Endothelial cell of umbilical vein (primary cell): ENCODE measurements around the gene MIPEP. TPM values are rescaled to one million over a fixed set of nuclear protein-coding genes. Genes with fewer than 3 reads are reported as not detected.
"Not testable (repeated sequence)": the region's sequence is repeated elsewhere in the genome, so short reads cannot be mapped to it uniquely, and the experiment has no call there.

Experiments
- BruUV-seq: library from RNA; stranded (reverse); fragments of 400-500 nt; replicated peaks from 2 replicates; lab custom pipeline; 2021; lab: Mats Ljungman, UMichigan
- CTCF ChIA-PET: fragments of 300-600, 350-600 bp; sonication (Branson Sonifier 250); formaldehyde crosslinking; loops from one replicate; lab custom pipeline; 2021; ENCODE audit warnings: antibody characterized with exemption, inconsistent platforms; lab: Charles Lee
- POLR2A ChIA-PET: fragments of 300-600, 350-600 bp; sonication (Branson Sonifier 250); formaldehyde crosslinking; loops from one replicate; lab custom pipeline; 2021; ENCODE audit warnings: antibody characterized with exemption, inconsistent platforms; lab: Charles Lee
- DNase-seq: peaks from one replicate; pipeline ENCODE4 v3.0.0-alpha.2; 2011; ENCODE audit warnings: low read depth, low spot score
- FAIRE-seq: peaks from 2 replicates; lab custom pipeline; 2011; peaks lifted over from hg19 to GRCh38; lab: Jason Lieb, UNC
- H2AFZ ChIP-seq: 2 replicates; pipeline ENCODE4 v1.6.0; 2012; ENCODE audit warnings: low read depth, low read length, control low read depth, inconsistent platforms
- H3K27ac ChIP-seq: 2 replicates; pipeline ENCODE4 v1.5.1; 2011; ENCODE audit warnings: low read depth, mild to moderate bottlenecking, control low read depth, low read length, moderate library complexity; ENCODE audit not compliant: insufficient read depth
- H3K27me3 ChIP-seq, 2 experiments: 2 replicates each; pipeline versions ENCODE4 v1.6.0 to v1.6.1; 2011; ENCODE audit warnings: low read length in 2 of 2, mixed read lengths in 1 of 2; ENCODE audit not compliant: control insufficient read depth in 2 of 2, insufficient read depth in 2 of 2
- H3K36me3 ChIP-seq, 2 experiments: 2 replicates in 1 of 2; 3 replicates in 1 of 2; pipeline ENCODE4 v1.5.1; 2011; ENCODE audit warnings: low read length in 2 of 2, mild to moderate bottlenecking in 1 of 2, moderate library complexity in 1 of 2; ENCODE audit not compliant: control insufficient read depth in 2 of 2, insufficient read depth in 2 of 2; ENCODE audit errors: extremely low read depth in 1 of 2
- H3K4me1 ChIP-seq: 3 replicates; pipeline ENCODE4 v1.5.1; 2011; ENCODE audit warnings: mild to moderate bottlenecking, low read length; ENCODE audit not compliant: control insufficient read depth, insufficient read depth; ENCODE audit errors: extremely low read depth
- H3K4me2 ChIP-seq: 2 replicates; pipeline ENCODE4 v1.6.1; 2011; ENCODE audit warnings: low read length, control low read depth, mixed read lengths; ENCODE audit not compliant: insufficient read depth
- H3K4me3 ChIP-seq, 3 experiments: fragments of 200-600 bp in 1 of 3; sonication (generic), shearing (Covaris generic) in 1 of 3; replicated peaks in 1 of 3; 2 replicates each; pipeline ENCODE4 v1.5.1; 2011 to 2016; ENCODE audit warnings: control low read depth in 3 of 3, low read length in 3 of 3, mild to moderate bottlenecking in 2 of 3, inconsistent platforms in 1 of 3, low read depth in 1 of 3, moderate library complexity in 1 of 3; ENCODE audit not compliant: insufficient read depth in 1 of 3
- H3K79me2 ChIP-seq: 2 replicates; pipeline ENCODE4 v1.6.0; 2012; ENCODE audit warnings: low read length, inconsistent platforms; ENCODE audit not compliant: control insufficient read depth, insufficient read depth
- H3K9ac ChIP-seq: replicated peaks from 2 replicates; pipeline ENCODE3; 2011; ENCODE audit warnings: low read length, control low read depth; ENCODE audit not compliant: insufficient read depth; ENCODE audit errors: extremely low read depth
- H3K9me1 ChIP-seq: replicated peaks from 3 replicates; pipeline ENCODE4 v1.6.0; 2011; ENCODE audit warnings: mild to moderate bottlenecking, low read length; ENCODE audit not compliant: control insufficient read depth, insufficient read depth; ENCODE audit errors: extremely low read depth
- H3K9me3 ChIP-seq: replicated peaks from 2 replicates; pipeline ENCODE4 v1.5.1; 2012; ENCODE audit warnings: low read length, inconsistent platforms; ENCODE audit not compliant: control insufficient read depth, insufficient read depth
- H4K20me1 ChIP-seq: replicated peaks from 2 replicates; pipeline ENCODE3; 2011; ENCODE audit warnings: mild to moderate bottlenecking, low read length; ENCODE audit not compliant: control insufficient read depth, insufficient read depth; ENCODE audit errors: extremely low read depth
- FOS ChIP-seq: IDR thresholded peaks from 2 replicates; pipeline ENCODE4 v1.6.1; 2011; ENCODE audit warnings: mild to moderate bottlenecking, low read length, moderate library complexity, borderline replicate concordance; ENCODE audit not compliant: insufficient read depth
- JUN ChIP-seq: IDR thresholded peaks from 2 replicates; pipeline ENCODE4 v1.6.1; 2011; ENCODE audit warnings: borderline replicate concordance, low read depth; ENCODE audit not compliant: insufficient read length, insufficient read depth
- MYC ChIP-seq: IDR thresholded peaks from one replicate; pipeline ENCODE4 v1.6.1; 2011; ENCODE audit warnings: mild to moderate bottlenecking, low read depth, low read length
- POLR2A ChIP-seq: IDR thresholded peaks from 2 replicates; pipeline ENCODE4 v1.6.1; 2012; ENCODE audit warnings: low read depth, mild to moderate bottlenecking, control low read depth, low read length
- POLR2AphosphoS5 ChIP-seq: IDR thresholded peaks from 2 replicates; pipeline ENCODE4 v1.6.1; 2012; ENCODE audit warnings: low read depth, mild to moderate bottlenecking, control low read depth, low read length, moderate library complexity; ENCODE audit not compliant: insufficient read depth
- dilution Hi-C: fragments of 300-500 bp; cut with MboI; formaldehyde crosslinking; loops from one replicate; pipeline ENCODE4 v1.15.0; 2019; ENCODE audit warnings: low sequenced_read_pairs; ENCODE audit not compliant: extremely low pct_ligation_motif_present
- intact Hi-C: fragments of 100-400 bp; cut with micrococcal nuclease; formaldehyde crosslinking; loops from one replicate; pipeline ENCODE4 v1.10.0; 2022
- polyA plus RNA-seq, 4 experiments: library from polyadenylated mRNA; depleted of rRNA in 3 of 4; stranded (reverse) in 3 of 4; unstranded in 1 of 4; fragments of >200 nt; gene quantifications; 2 replicates each; pipeline versions ENCODE4 v1.2.1 to v1.2.3, GENCODE V29; 2011 to 2012; ENCODE audit warnings: missing spikeins in 1 of 4
- total RNA-seq: library from RNA; stranded (reverse); gene quantifications from 2 replicates; pipeline ENCODE4 v1.2.3, GENCODE V29; 2021

The MIPEP gene
- total and polyA plus RNA-seq, 2 donors (not counting 3 experiments of a cell fraction or from before 2014, with no cell fraction given) = 12.4 to 19.2 TPM

- CTCF ChIA-PET = interaction anchor here (0.7 to 1.2 kb wide), 2 partner anchors 9 to 10 kb away, joined by 3 to 4 read pairs; no protein-coding TSS in a partner anchor
- POLR2A ChIA-PET = no interaction called here
- H3K4me1 ChIP-seq = peaks cover 10% of the 10 kb centered on the region
Observed at GRCh38 chr13:23748109-23748990, 140.8 kb downstream of the MIPEP start.

DNA sequence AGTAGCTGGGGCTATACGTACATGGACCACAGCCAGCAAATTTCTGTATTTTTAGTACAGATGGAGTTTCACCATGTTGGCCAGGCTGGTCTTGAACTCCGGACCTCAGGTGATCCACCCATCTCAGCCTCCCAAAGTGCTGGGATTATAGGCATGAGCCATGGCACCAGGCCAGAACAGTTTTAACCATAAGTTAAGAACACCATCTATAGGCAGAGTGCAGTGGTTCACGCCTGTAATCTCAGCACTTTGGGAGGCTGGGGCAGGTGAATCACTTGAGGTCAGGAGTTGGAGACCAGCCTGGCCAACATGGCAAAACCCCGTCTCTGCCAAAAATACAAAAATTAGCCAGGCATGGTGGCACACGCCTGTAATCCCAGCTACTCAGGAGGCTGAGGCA is 143.1 kb downstream of the MIPEP start:
- H3K79me2 ChIP-seq, intact Hi-C loops, H3K4me3 ChIP-seq, CTCF ChIA-PET, H3K36me3 ChIP-seq, BruUV-seq, H3K9me3 ChIP-seq, H2AFZ ChIP-seq, H3K4me2 ChIP-seq, FAIRE-seq, H4K20me1 ChIP-seq, dilution Hi-C loops, DNase-seq, H3K9me1 ChIP-seq, H3K27me3 ChIP-seq, H3K9ac ChIP-seq, POLR2A ChIA-PET, H3K27ac ChIP-seq: not testable (repeated sequence)
- H3K4me1 ChIP-seq = peaks cover 10% of the 10 kb centered on the region

More at GRCh38 chr13:23748109-23748990, 140.8 kb downstream of the MIPEP start:
- no TSS peak for BruUV-seq
- Histone ChIP-seq H4K20me1 (no peaks in the 10 kb centered on the region), H3K27ac (no peak overlapping the region), H3K9ac (no peak overlapping the region), H3K4me2 (no peak overlapping the region), H3K9me3 (no peaks in the 10 kb centered on the region), H3K9me1 (no peaks in the 10 kb centered on the region), H3K79me2 (no peaks in the 10 kb centered on the region), H3K4me3 (no peak overlapping the region), H3K27me3 (no peaks in the 10 kb centered on the region), H2AFZ (no peak overlapping the region), H3K36me3 (no peaks in the 10 kb centered on the region)
- dilution Hi-C loops (no loop called here), intact Hi-C loops (no loop called here)
- FAIRE-seq (no peak), DNase-seq (no peak)
- TF ChIP-seq FOS = no peak
- no peak for TF ChIP-seq JUN
- no peak for TF ChIP-seq POLR2AphosphoS5
- TF ChIP-seq MYC = no peak
- TF ChIP-seq POLR2A = no peak
